H9 (cell line): Measurements from ENCODE around the gene PAMR1. TPM values are rescaled to one million over a fixed set of nuclear protein-coding genes. Genes with fewer than 3 reads are reported as not detected.

Experiments used
- DNase-seq: peaks from one replicate; pipeline ENCODE4 v3.0.0-alpha.2; 2017
- H2AFZ ChIP-seq: one replicate; pipeline ENCODE4 v1.6.1; 2013; ENCODE audit warnings: mild to moderate bottlenecking, low read length, control low read depth, moderate library complexity
- H2AK5ac ChIP-seq: 2 replicates; pipeline ENCODE4 v1.6.1; 2013; ENCODE audit warnings: low read length, control low read depth, mixed read lengths; ENCODE audit not compliant: insufficient read length
- H2BK120ac ChIP-seq: one replicate; pipeline ENCODE4 v1.6.1; 2013; ENCODE audit warnings: low read depth, mild to moderate bottlenecking, low read length, control low read depth, inconsistent platforms; ENCODE audit not compliant: poor library complexity, severe bottlenecking
- H2BK12ac ChIP-seq: 2 replicates; pipeline ENCODE4 v1.6.1; 2013; ENCODE audit warnings: low read length, control low read depth, mixed read lengths, low read depth; ENCODE audit not compliant: insufficient read length
- H2BK15ac ChIP-seq: 2 replicates; pipeline ENCODE4 v1.6.1; 2013; ENCODE audit warnings: low read depth, low read length, control low read depth
- H2BK20ac ChIP-seq: one replicate; pipeline ENCODE4 v1.6.1; 2013; ENCODE audit warnings: low read depth, mild to moderate bottlenecking, low read length, control low read depth, inconsistent platforms; ENCODE audit not compliant: poor library complexity, severe bottlenecking
- H2BK5ac ChIP-seq: 2 replicates; pipeline ENCODE4 v1.6.1; 2013; ENCODE audit warnings: low read length, control low read depth, mixed read lengths; ENCODE audit not compliant: insufficient read length
- H3K14ac ChIP-seq: 2 replicates; pipeline ENCODE4 v1.6.1; 2013; ENCODE audit warnings: low read length, control low read depth; ENCODE audit not compliant: insufficient read depth
- H3K18ac ChIP-seq: 2 replicates; pipeline ENCODE4 v1.6.1; 2013; ENCODE audit warnings: low read depth, mild to moderate bottlenecking, mixed read lengths, low read length, control low read depth; ENCODE audit not compliant: insufficient read length
- H3K23ac ChIP-seq: 2 replicates; pipeline ENCODE4 v1.6.1; 2013; ENCODE audit warnings: low read length, control low read depth, mixed read lengths, low read depth; ENCODE audit not compliant: insufficient read length
- H3K23me2 ChIP-seq: 2 replicates; pipeline ENCODE4 v1.6.1; 2013; ENCODE audit warnings: low read depth, mild to moderate bottlenecking, mixed read lengths, low read length, control low read depth; ENCODE audit not compliant: insufficient read length, poor library complexity, severe bottlenecking
- H3K27ac ChIP-seq: 2 replicates; pipeline ENCODE4 v1.5.1; 2013; ENCODE audit warnings: low read length, control low read depth, mixed read lengths, low read depth; ENCODE audit not compliant: insufficient read length
- H3K27me3 ChIP-seq: 2 replicates; pipeline ENCODE4 v1.6.1; 2013; ENCODE audit warnings: low read length, control low read depth, inconsistent platforms; ENCODE audit not compliant: insufficient read depth
- H3K4ac ChIP-seq: 2 replicates; pipeline ENCODE4 v1.6.1; 2013; ENCODE audit warnings: low read depth, mild to moderate bottlenecking, control low read depth, inconsistent platforms, low read length, moderate library complexity
- H3K4me1 ChIP-seq: 2 replicates; pipeline ENCODE4 v1.6.1; 2013; ENCODE audit warnings: low read length, control low read depth, inconsistent platforms; ENCODE audit not compliant: insufficient read depth
- H3K4me2 ChIP-seq: 2 replicates; pipeline ENCODE4 v1.6.1; 2013; ENCODE audit warnings: low read length, control low read depth, mixed read lengths; ENCODE audit not compliant: insufficient read length, insufficient read depth
- H3K56ac ChIP-seq: 2 replicates; pipeline ENCODE4 v1.6.1; 2013; ENCODE audit warnings: low read depth, mild to moderate bottlenecking, mixed read lengths, low read length, control low read depth; ENCODE audit not compliant: insufficient read length
- H3K79me1 ChIP-seq: 2 replicates; pipeline ENCODE4 v1.6.1; 2013; ENCODE audit warnings: low read depth, mild to moderate bottlenecking, moderate library complexity, low read length, control low read depth, inconsistent platforms; ENCODE audit not compliant: insufficient read depth, poor library complexity, severe bottlenecking
- H3K79me2 ChIP-seq: 2 replicates; pipeline ENCODE4 v1.6.1; 2013; ENCODE audit warnings: low read length, control low read depth, inconsistent platforms; ENCODE audit not compliant: insufficient read depth
- H3K9ac ChIP-seq: 2 replicates; pipeline ENCODE4 v1.6.1; 2013; ENCODE audit warnings: low read length, control low read depth, mixed read lengths; ENCODE audit not compliant: insufficient read length; ENCODE audit errors: extremely low read depth
- H3K9me3 ChIP-seq: one replicate; pipeline ENCODE4 v1.6.1; 2013; ENCODE audit warnings: low read depth, low read length, inconsistent platforms; ENCODE audit not compliant: control insufficient read depth
- H3T11ph ChIP-seq: one replicate; pipeline ENCODE4 v1.6.1; 2013; ENCODE audit warnings: mild to moderate bottlenecking, low read length, control low read depth, inconsistent platforms
- H4K20me1 ChIP-seq: one replicate; pipeline ENCODE4 v1.6.1; 2013; ENCODE audit not compliant: control insufficient read depth, insufficient read length, insufficient read depth
- H4K5ac ChIP-seq: 2 replicates; pipeline ENCODE4 v1.6.1; 2013; ENCODE audit warnings: low read depth, mild to moderate bottlenecking, mixed read lengths, low read length, control low read depth; ENCODE audit not compliant: insufficient read length
- H4K8ac ChIP-seq: replicated peaks from 2 replicates; pipeline ENCODE4 v1.6.1; 2013; ENCODE audit warnings: low read length, control low read depth, mixed read lengths, low read depth; ENCODE audit not compliant: insufficient read length
- H4K91ac ChIP-seq: 2 replicates; pipeline ENCODE4 v1.6.1; 2013; ENCODE audit warnings: low read depth, mild to moderate bottlenecking, moderate library complexity, mixed read lengths, low read length, control low read depth; ENCODE audit not compliant: insufficient read length
- H3K27ac Mint-ChIP-seq, 3 experiments: 2 replicates in 2 of 3; 3 replicates in 1 of 3; pipeline ENCODE4 v1.8.0; 2020 to 2021; ENCODE audit warnings: mixed read lengths in 3 of 3, mild to moderate bottlenecking in 1 of 3, moderate library complexity in 1 of 3
- H3K27me3 Mint-ChIP-seq: 2 replicates; pipeline ENCODE4 v1.8.0; 2021; ENCODE audit warnings: low read depth, mild to moderate bottlenecking, moderate library complexity, mixed read lengths
- H3K36me3 Mint-ChIP-seq, 3 experiments: 2 replicates in 2 of 3; 3 replicates in 1 of 3; pipeline ENCODE4 v1.8.0; 2020 to 2021; ENCODE audit warnings: low read depth in 3 of 3, mixed read lengths in 3 of 3; ENCODE audit not compliant: insufficient read depth in 1 of 3
- H3K4me1 Mint-ChIP-seq, 2 experiments: 2 replicates each; pipeline ENCODE4 v1.8.0; 2020; ENCODE audit warnings: mixed read lengths in 2 of 2
- H3K4me3 Mint-ChIP-seq, 2 experiments: 2 replicates in 1 of 2; 3 replicates in 1 of 2; pipeline ENCODE4 v1.8.0; 2020 to 2021; ENCODE audit warnings: mild to moderate bottlenecking in 2 of 2, mixed read lengths in 2 of 2, moderate library complexity in 1 of 2
- H3K9me3 Mint-ChIP-seq, 2 experiments: 2 replicates in 1 of 2; 3 replicates in 1 of 2; pipeline ENCODE4 v1.8.0; 2020; ENCODE audit warnings: mild to moderate bottlenecking in 2 of 2, mixed read lengths in 2 of 2, moderate library complexity in 1 of 2
- WGBS: extraction: QIAGEN DNeasy Blood & Tissue Kit; methylation state at CpG from one replicate; pipeline ENCODE4 v1.1.7; 2013; ENCODE audit warnings: missing lambda C conversion rate, low lambda C conversion rate, mixed read lengths; ENCODE audit not compliant: insufficient read length; ENCODE audit errors: extremely low coverage; 5-methylcytosine and 5-hydroxymethylcytosine counted together
- total RNA-seq: library from RNA; stranded (reverse); gene quantifications from 2 replicates; pipeline ENCODE4 v1.2.1, GENCODE V29; 2021
- TF ChIP-seq, protein P1 (sequence below): fragments of 200-600 bp; sonication (generic); conservative IDR thresholded peaks from 3 replicates; pipeline ENCODE4 v1.8.0; 2021; ENCODE audit warnings: antibody characterized with exemption, mild to moderate bottlenecking

Gene PAMR1
- total RNA-seq, 1 experiment from 2014 or later = 2.4 TPM

- Mint-ChIP-seq H3K4me3 (no peak overlapping the region), H3K27ac (no peak overlapping the region), H3K36me3 (no peaks in the 10 kb centered on the region), H3K27me3 (peaks cover 98% of the 10 kb centered on the region), H3K4me1 (peaks cover 4 to 8% of the 10 kb centered on the region in 2 experiments), H3K9me3 (no peaks in the 10 kb centered on the region; a peak in 2 of 5 replicates)
- no peaks in the 10 kb centered on the region for H3K4me1 ChIP-seq
- no peak overlapping the region for H4K8ac ChIP-seq
- H3K14ac ChIP-seq = no peak overlapping the region
- H2BK15ac ChIP-seq = no peak overlapping the region
- H2AK5ac ChIP-seq = no peak overlapping the region
- no peaks in the 10 kb centered on the region for H4K20me1 ChIP-seq
- H3K18ac ChIP-seq = no peak overlapping the region
- no peaks in the 10 kb centered on the region for H3K9me3 ChIP-seq
- H3K56ac ChIP-seq = no peak overlapping the region
- H3K4ac ChIP-seq = no peak overlapping the region
- H4K5ac ChIP-seq = no peak overlapping the region
- no peak overlapping the region for H3K9ac ChIP-seq
- peaks cover 24% of the 10 kb centered on the region; the same call in 1 of the 2 replicates for H3K27me3 ChIP-seq
- H3K23ac ChIP-seq = no peak overlapping the region
- no peak overlapping the region for H2BK120ac ChIP-seq
- H3T11ph ChIP-seq = no peak overlapping the region
- no CpG with 5 or more reads among the region's 4 CpGs for WGBS
- H3K23me2 ChIP-seq = peaks cover 6% of the 10 kb centered on the region
- no peaks in the 10 kb centered on the region for H3K79me2 ChIP-seq
- DNase-seq = no peak
- no peak overlapping the region for H2BK12ac ChIP-seq
- no peak overlapping the region for H3K27ac ChIP-seq
- H2AFZ ChIP-seq = no peak overlapping the region
- no peak overlapping the region for H4K91ac ChIP-seq
- no peak overlapping the region for H2BK20ac ChIP-seq
- TF ChIP-seq, protein P1, sequence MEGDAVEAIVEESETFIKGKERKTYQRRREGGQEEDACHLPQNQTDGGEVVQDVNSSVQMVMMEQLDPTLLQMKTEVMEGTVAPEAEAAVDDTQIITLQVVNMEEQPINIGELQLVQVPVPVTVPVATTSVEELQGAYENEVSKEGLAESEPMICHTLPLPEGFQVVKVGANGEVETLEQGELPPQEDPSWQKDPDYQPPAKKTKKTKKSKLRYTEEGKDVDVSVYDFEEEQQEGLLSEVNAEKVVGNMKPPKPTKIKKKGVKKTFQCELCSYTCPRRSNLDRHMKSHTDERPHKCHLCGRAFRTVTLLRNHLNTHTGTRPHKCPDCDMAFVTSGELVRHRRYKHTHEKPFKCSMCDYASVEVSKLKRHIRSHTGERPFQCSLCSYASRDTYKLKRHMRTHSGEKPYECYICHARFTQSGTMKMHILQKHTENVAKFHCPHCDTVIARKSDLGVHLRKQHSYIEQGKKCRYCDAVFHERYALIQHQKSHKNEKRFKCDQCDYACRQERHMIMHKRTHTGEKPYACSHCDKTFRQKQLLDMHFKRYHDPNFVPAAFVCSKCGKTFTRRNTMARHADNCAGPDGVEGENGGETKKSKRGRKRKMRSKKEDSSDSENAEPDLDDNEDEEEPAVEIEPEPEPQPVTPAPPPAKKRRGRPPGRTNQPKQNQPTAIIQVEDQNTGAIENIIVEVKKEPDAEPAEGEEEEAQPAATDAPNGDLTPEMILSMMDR = no peak
- H3K79me1 ChIP-seq = no peaks in the 10 kb centered on the region
- H2BK5ac ChIP-seq = no peak overlapping the region
- H3K4me2 ChIP-seq = no peak overlapping the region
Observed at GRCh38 chr11:35424157-35424940, 101.1 kb downstream of the PAMR1 start.
